OCI-LY3 (cell line): ENCODE results near the gene GALR3.

Source experiments
- EZH2phosphoT487 ChIP-seq: fragments of 200-600 bp; shearing (Covaris generic); IDR thresholded peaks from 2 replicates; pipeline ENCODE4 v1.6.1; 2018; ENCODE audit warnings: antibody characterized with exemption, mixed run types, low read depth
- TF ChIP-seq, protein P1 (sequence below): fragments of 200-600, 300-600 bp; sonication (generic); IDR thresholded peaks from 2 replicates; pipeline ENCODE4 v1.5.1; 2014; ENCODE audit warnings: antibody characterized with exemption, low read length, low read depth

- TF ChIP-seq, protein P1, sequence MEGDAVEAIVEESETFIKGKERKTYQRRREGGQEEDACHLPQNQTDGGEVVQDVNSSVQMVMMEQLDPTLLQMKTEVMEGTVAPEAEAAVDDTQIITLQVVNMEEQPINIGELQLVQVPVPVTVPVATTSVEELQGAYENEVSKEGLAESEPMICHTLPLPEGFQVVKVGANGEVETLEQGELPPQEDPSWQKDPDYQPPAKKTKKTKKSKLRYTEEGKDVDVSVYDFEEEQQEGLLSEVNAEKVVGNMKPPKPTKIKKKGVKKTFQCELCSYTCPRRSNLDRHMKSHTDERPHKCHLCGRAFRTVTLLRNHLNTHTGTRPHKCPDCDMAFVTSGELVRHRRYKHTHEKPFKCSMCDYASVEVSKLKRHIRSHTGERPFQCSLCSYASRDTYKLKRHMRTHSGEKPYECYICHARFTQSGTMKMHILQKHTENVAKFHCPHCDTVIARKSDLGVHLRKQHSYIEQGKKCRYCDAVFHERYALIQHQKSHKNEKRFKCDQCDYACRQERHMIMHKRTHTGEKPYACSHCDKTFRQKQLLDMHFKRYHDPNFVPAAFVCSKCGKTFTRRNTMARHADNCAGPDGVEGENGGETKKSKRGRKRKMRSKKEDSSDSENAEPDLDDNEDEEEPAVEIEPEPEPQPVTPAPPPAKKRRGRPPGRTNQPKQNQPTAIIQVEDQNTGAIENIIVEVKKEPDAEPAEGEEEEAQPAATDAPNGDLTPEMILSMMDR: no peak
- no peak for TF ChIP-seq EZH2phosphoT487
Measured at GRCh38 chr22:37870273-37870672, 47.1 kb downstream of the GALR3 start.
